ENCODE measurements around the gene ARSB. TPM values are rescaled to one million over a fixed set of nuclear protein-coding genes. Genes with fewer than 3 reads are reported as not detected.

Gene ARSB
- total and polyA plus RNA-seq, 12 donors: 1.7 to 21.4 (median 14.1) TPM

DNA sequence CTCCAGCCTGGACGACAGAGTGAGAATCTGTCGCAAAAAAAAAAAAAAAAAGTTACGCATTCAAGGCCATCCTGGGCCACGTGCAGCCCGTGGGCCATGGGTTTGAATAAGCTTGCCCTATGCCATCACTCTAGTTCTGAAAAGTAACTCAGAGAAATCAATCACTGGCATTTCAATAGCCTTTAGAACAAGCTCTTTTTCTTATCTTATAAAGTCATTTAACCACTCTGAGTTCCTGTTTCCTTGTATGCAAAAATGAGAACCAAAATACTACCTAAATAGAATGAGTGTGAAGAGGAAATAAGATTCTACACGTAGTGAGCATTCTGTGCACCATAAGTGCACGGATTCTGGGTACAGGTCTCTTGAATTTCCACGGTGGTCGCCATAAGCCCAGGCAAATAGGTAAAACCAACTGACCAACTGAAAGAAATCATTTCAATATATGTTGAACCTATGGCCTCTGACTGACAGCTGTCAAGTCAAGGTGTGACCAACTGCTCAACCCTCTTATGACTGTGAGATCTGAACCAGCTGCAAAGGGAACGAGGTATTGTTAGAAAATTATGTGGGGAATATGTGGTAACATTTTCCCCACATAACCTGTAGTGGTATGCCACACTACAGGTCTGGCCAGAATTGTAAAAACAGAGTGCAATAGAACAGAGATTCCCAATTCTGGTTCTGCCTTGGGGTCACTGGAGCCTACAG, 192.6 kb downstream of the ARSB start:
- TF ChIP-seq, protein P1, sequence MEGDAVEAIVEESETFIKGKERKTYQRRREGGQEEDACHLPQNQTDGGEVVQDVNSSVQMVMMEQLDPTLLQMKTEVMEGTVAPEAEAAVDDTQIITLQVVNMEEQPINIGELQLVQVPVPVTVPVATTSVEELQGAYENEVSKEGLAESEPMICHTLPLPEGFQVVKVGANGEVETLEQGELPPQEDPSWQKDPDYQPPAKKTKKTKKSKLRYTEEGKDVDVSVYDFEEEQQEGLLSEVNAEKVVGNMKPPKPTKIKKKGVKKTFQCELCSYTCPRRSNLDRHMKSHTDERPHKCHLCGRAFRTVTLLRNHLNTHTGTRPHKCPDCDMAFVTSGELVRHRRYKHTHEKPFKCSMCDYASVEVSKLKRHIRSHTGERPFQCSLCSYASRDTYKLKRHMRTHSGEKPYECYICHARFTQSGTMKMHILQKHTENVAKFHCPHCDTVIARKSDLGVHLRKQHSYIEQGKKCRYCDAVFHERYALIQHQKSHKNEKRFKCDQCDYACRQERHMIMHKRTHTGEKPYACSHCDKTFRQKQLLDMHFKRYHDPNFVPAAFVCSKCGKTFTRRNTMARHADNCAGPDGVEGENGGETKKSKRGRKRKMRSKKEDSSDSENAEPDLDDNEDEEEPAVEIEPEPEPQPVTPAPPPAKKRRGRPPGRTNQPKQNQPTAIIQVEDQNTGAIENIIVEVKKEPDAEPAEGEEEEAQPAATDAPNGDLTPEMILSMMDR (IDR thresholded peaks at IDR 0.05): no peak
- intact Hi-C loops (cut with DNase I): no loop called here
- Histone ChIP-seq H3K4me1 (peaks cover 0 to 13% (median 6%) of the 10 kb centered on the region in 9 donors), H3K27me3 (no peaks in the 10 kb centered on the region), H3K9me3 (no peaks in the 10 kb centered on the region), H3K4me3 (no peak overlapping the region), H3K27ac (no peak overlapping the region), H3K36me3 (no peaks in the 10 kb centered on the region)
- 88 to 92% methylated on average over 10 of the region's 10 CpGs for WGBS, 2 donors
- DNase-seq (no peak), ATAC-seq (no peak)

DNA sequence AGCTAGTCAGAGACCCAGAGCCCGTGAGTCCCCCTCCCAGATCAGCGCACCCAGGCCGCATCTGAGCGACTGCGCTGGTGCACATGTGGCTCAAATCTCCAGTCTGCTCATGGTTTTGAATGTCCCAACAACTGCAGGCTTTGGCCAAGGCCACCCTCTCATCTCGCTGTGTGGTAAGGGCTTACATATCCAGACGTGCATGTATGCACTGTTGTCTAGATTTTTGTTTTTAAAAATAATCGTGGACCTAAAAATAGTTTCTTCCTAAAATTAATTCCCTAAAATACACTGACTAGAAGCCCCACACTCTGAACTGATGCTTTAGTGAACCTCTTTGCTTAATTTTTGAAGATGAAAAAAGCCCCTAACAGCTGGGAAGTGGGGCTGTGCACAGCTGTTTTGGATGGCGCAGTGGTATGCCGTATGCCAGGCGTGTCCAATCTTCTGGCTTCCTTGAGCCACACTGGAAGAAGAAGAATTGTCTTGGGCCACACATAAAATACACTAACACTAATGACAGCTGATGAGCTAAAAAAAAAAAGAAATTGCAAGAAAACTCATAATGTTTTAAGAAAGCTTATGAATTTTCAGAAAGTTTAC, 193.5 kb downstream of the ARSB start:
- no peak for ATAC-seq
- H3K36me3 ChIP-seq: no peaks in the 10 kb centered on the region

DNA sequence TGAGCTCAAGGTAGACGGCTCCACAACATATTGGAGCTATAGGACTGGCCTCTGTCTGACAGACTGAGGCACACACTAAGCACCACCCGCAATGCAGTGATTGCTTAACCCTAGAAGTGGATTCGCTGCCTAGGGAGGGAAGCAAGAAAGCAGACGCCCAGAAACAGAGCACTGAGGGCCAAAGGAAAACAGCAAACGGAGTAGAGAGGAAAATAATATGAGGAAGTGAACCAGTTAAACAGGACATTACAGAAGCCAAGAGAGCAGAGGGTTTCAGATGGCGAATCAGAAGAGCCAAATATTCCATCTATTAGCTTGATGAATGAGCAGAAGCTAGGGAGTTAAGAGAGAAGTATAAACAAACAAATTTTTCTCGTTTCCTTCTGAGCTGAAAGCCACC, 197.3 kb downstream of the ARSB start:
- TF ChIP-seq, protein P1 (IDR thresholded peaks at IDR 0.05): no peak
- peak overlapping the region in 8 of 10 donors; percentile 22 to 73 (median 36) for H3K27ac ChIP-seq
- WGBS, 2 donors: 59 to 60% methylated on average over 7 of the region's 7 CpGs
- no peak overlapping the region for H3K4me3 ChIP-seq
- DNase-seq (no peak), ATAC-seq (peak in 6 of 8 donors; percentile 39 to 77 (median 52))
- H3K27me3 ChIP-seq: no peaks in the 10 kb centered on the region
- peaks cover 0 to 12% (median 5%) of the 10 kb centered on the region in 9 donors for H3K4me1 ChIP-seq
- intact Hi-C loops (cut with DNase I): no loop called here
- peaks cover 0 to 14% (median 0%) of the 10 kb centered on the region in 11 donors for H3K9me3 ChIP-seq
- no peaks in the 10 kb centered on the region for H3K36me3 ChIP-seq

More for the DNA sequence above, 193.5 kb downstream of the ARSB start:
- Histone ChIP-seq H3K27me3 (no peaks in the 10 kb centered on the region), H3K4me3 (no peak overlapping the region), H3K9me3 (no peaks in the 10 kb centered on the region), H3K4me1 (peaks cover 0 to 16% (median 6%) of the 10 kb centered on the region in 9 donors), H3K27ac (no peak overlapping the region)
- 91 to 93% methylated on average over 11 of the region's 11 CpGs for WGBS, 2 donors
- TF ChIP-seq, protein P1 (IDR thresholded peaks at IDR 0.05): no peak
- no peak for DNase-seq
- intact Hi-C loops (cut with DNase I): no loop called here

DNA sequence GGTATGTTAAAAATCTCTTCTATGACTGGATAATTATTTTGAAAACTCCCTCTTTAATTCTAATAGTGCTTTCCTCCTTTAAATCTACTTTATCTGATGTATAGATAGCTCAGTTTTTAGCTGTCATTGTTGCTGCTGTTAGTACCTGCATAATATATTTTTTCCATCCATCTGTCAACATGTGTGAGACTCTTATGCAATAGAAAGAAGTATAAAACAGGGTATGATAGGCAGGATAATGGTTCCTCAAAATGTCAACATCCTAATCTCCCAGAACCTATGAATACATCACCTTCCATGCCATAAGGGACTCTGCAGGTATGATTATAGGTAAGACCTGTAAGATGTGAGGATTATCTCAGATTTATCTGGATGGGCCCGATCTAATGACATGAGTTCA, 199.7 kb downstream of the ARSB start:
- ATAC-seq (no peak), DNase-seq (no peak)
- no peaks in the 10 kb centered on the region for H3K27me3 ChIP-seq
- H3K36me3 ChIP-seq: peaks cover 0 to 3% (median 0%) of the 10 kb centered on the region in 9 donors
- H3K4me3 ChIP-seq: no peak overlapping the region
- intact Hi-C loops (cut with DNase I): no loop called here
- 94 to 100% methylated on average over 1 of the region's 1 CpG for WGBS, 2 donors
- TF ChIP-seq, protein P1 (IDR thresholded peaks at IDR 0.05): no peak
- H3K27ac ChIP-seq: no peak overlapping the region
- peaks cover 0 to 12% (median 5%) of the 10 kb centered on the region in 9 donors for H3K4me1 ChIP-seq
- H3K9me3 ChIP-seq: peaks cover 0 to 14% (median 0%) of the 10 kb centered on the region in 11 donors

Measured in heart right ventricle (tissue), 16 donors.